HG03135 (cell line): ENCODE measurements around the gene MED19.
"Not testable (repeated sequence)": the region's sequence is repeated elsewhere in the genome, so short reads cannot be mapped to it uniquely, and the experiment has no call there.

Experiments used
- ATAC-seq: cut with Tn5 transposase; IDR thresholded peaks from one replicate; pipeline ENCODE4 v1.9.1; 2021; ENCODE audit warnings: mild to moderate bottlenecking, moderate library complexity; ENCODE audit not compliant: unreplicated experiment

Gene MED19

GRCh38 chr11:57711414-57712255 lies at the start of gene MED19:
TSS of gene MED19 (minus strand) at chr11:57712215. CDS start at chr11:57712179, 36 bp downstream.
- ATAC-seq, result peak; percentile 41

DNA sequence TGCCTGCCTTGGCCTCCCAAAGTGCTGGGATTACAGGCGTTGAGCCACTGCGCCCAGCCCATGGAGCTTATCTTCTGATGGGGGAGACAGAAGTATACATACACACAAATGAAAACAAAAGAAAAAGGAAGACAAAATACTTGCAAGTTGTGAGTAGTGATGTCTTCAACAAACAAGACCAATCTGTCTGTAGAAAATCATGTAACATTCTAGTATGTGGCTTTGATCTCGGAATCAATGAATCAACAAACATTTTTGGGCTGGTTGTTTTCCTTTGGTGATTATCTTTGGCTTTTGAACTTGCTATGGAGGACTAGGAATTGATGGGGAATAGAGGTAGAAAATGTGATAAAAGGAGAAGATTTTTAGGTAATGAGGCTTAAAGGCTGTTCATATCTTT lies 46.2 kb upstream of the MED19 start:
- no peak for ATAC-seq

DNA sequence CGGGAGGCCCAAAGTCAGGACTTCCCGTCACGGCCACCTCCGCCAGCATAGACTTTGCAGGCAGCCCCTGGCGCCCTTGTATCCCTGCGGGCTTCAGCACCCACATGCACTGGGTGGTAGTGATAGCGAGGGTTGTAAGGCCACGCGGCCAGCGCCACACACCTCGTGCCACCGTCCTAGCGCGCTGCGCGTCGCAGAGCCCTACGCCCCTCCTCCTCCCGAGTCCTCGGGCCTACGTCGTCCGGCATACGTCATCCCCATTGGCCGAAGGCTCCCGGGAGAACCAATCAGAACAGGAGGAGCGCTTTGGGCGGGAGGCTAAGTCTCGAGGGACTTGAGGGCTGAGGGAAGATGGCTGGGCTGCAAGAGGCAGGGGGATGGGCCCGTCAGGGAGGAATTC lies 40.9 kb upstream of the MED19 start:
- no peak for ATAC-seq

DNA sequence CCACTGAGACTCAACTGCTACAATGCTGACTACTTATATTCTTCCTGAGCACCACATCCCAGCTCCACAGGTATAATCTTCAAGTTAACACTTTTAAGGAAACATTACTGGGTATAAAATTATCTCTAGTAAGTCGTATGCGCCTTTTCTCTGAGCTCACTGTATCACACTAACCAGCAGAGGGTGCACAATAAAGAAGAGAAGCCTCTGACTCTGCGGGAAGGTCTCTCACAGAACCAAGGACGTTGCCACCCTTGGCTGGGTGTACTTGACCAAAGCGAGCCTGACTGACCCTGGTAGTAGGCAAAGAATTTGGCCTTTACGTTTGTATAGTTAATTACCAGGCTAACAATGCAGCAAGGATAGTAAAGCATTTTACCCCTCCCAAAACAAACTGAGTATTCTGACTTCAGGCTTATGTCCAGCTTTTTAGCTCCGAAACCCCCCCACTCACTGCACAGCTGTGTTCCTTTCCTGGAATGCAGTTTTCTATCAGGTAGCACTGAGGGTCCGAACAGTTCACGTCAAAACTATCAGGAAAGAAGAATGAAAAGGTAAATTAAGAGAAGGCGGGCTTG lies 39.8 kb upstream of the MED19 start, which contains the start of gene BTBD18:
Gene BTBD18, minus strand, starts transcription at position 144 of the 578 bp plus-strand sequence. CDS start 631 bp downstream, outside the sequence.
- ATAC-seq, result no peak

GRCh38 chr11:57751176-57751575 lies 39.2 kb upstream of the MED19 start:
- no peak for ATAC-seq

- ATAC-seq, result no peak
Observed at GRCh38 chr11:57746920-57747319, 34.9 kb upstream of the MED19 start.

- ATAC-seq, result no peak
Observed at GRCh38 chr11:57745206-57745605, 33.2 kb upstream of the MED19 start.

DNA sequence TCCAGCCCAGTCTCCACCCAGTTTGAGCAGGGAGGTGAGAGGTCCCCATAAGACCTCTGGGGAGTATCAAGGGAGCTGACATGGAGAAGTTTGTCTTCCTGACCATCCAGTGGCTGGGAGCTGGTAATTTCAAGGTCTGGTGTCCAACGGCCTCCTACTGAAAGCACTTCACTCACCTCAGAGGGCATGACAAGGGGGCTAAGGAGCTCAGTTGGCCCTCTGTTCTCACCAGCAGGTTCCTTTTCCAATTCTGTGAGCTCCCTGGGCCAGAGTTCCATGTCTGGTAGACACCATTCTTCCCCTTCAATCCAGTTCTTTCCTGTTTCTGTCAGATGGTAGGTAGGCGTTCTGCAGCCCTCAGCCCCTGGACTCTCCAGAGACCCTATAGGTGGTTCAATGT lies 32.3 kb upstream of the MED19 start:
- no peak for ATAC-seq

DNA sequence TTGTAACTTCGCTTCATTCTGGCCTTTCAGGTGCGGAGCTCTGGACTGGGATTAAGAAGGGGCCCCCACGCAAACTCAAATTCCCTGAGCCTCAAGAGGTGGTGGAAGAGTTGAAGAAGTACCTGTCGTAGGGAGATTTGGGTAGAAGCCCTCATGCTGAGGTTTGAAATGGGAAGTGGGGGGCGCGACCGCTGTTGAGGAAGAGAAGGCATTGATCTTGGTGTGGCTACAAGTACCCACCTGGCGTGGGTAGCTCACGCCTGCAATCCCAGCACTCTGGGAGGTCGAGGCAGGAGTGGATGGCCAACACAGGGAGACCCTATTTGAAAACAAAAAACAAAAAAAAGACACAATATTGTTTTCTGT lies 30.1 kb upstream of the MED19 start:
- ATAC-seq, result no peak

DNA sequence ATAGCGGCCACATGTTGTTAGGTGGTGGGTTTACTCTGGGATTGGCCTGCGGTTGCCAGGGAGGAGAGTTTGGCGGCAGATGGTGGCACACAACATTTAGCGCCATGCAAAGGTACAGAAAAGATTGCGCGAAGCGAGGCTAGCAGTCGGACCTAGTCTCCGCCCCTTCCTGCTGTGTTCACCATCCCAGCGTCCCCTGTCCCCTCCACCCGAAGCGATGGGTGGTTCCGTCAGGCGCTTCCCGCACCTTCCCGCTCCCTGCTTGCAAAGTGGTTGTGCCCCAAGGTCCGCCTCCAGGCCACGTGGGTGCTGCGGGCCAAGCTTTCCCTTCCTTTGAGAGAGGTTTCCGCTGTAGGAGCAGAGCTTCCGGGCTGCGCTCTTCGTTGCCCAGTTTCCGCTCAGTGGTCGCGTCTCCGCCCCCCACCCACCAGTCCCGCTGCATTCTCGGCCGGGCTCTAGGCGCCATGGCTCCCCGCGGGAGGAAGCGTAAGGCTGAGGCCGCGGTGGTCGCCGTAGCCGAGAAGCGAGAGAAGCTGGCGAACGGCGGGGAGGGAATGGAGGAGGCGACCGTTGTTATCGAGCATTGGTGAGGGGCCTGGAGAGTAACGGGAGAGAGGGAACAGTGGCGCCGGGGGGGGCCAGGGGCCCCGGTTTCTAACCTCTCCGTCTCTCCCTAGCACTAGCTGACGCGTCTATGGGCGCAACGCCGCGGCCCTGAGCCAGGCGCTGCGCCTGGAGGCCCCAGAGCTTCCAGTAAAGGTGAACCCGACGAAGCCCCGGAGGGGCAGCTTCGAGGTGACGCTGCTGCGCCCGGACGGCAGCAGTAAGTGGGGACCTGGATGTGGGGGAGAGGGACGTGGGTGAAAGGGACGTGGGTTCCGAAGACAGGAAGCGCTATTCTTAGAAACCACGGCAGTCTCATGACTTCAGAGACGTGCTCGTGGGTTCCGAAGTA lies 29.4 kb upstream of the MED19 start, which contains the start of gene SELENOH:
Gene SELENOH, plus strand, starts transcription at position 360 of the 955 bp plus-strand sequence. Its CDS starts 105 bp downstream, at position 465.
- peak; percentile 92 for ATAC-seq

DNA sequence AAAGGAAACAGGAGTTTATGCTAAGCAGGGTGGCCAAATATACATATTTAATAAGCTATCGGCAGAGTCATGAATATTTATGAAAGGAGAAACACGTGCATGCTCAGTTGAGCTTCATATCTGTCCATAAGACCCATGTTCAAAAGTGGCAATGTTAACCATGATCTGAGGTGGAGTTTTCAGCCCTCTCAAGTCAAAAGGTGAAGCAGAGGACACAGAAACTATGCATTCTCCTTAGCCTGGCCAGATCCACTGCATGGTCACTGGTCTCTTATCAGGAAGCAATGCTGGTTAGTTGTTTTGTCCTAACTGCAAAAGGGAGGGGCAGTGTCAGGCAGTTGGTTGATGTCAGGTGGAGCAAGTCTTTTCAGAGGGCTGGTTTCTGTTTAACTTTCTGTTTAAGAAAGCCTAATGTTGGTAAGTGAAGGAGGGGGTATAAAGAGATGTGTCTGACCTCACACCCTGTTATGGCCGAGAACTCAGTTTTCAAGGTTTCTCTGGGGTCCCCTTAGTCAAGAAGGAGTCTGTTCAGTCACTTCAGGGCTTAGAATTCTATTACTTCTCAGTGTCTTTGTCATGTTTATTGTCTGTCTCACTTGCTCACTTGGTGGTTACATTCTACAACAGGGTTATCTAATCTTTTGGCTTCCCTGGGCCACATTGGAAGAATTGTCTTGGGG lies 23.7 kb upstream of the MED19 start:
- ATAC-seq, result no peak

DNA sequence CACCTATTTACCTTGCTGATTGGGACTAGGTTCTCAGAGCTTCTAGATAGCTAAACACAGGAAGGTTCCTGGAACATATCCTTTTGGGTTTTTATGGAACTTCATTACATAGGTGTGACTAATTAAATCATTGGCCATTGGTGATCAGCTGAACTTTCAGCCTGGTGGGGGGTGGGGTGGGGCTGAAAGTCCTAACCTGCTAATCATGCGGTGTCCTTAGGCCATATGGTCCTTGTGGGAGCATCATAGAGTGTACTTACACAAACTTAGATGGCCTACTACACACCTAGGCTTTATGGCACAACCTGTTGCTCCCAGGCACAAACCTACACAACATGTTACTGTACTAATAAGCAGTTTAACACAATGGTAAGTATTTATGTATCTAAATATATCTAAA lies 20.6 kb upstream of the MED19 start:
- ATAC-seq, result no peak

- ATAC-seq, result no peak
Observed at GRCh38 chr11:57729479-57729878, 17.5 kb upstream of the MED19 start.

- ATAC-seq, result no peak
Observed at GRCh38 chr11:57728829-57729228, 16.8 kb upstream of the MED19 start.

GRCh38 chr11:57727185-57727584 lies 15.2 kb upstream of the MED19 start:
- no peak for ATAC-seq

GRCh38 chr11:57716726-57717125 lies 4.7 kb upstream of the MED19 start:
- ATAC-seq, result not testable (repeated sequence)

GRCh38 chr11:57713835-57714234 lies 1.8 kb upstream of the MED19 start:
- no peak for ATAC-seq

DNA sequence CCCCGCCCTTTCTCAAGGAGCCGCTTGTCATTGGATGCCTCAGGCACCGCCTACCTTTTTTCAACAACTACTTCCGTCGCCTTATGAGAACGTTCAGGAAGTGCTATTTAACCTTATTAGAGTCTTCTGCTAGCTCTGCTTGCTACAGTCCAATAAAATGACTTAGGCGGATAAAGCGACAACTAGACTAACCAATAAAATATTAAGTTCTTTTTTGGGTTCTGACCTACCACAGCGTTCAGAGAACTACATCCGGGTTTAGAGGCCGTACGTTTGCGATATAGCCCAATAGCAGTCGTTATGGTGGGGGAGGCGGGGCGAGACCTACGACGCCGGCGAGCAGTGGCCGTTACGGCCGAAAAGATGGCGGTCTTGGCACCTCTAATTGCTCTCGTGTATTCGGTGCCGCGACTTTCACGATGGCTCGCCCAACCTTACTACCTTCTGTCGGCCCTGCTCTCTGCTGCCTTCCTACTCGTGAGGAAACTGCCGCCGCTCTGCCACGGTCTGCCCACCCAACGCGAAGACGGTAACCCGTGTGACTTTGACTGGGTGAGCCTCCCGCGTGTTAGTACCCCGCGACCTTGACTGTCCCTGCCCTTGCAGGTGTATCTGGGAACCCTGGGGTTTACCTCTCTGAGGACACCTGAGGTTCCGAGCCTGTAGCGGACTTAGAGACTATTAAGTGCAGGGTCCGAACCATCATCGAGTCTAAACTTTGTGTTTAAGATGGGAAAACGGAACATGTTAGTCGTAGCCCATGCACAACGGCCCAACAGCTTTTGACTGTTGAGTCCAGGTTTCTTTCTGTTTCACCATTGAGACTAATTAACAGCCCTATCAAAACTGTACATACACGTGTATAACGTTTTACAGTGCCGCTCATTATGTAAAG lies 488 bp upstream of the MED19 start, which contains the start of gene TMX2:
Gene TMX2, plus strand, starts transcription at position 338 of the 895 bp plus-strand sequence. Its CDS starts 26 bp downstream, at position 364.
- ATAC-seq, result peak; percentile 96

GRCh38 chr11:57709802-57710367 lies 2.1 kb downstream of the MED19 start:
- no peak for ATAC-seq
